ENCODE results near the gene COA1. TPM values are rescaled to one million over a fixed set of nuclear protein-coding genes. Genes with fewer than 3 reads are reported as not detected.

The COA1 gene
- total RNA-seq, 3 donors from 2014 or later (not counting 1 experiment from before 2014, with no cell fraction given): 55.0 to 85.3 (median 69.5) TPM

DNA sequence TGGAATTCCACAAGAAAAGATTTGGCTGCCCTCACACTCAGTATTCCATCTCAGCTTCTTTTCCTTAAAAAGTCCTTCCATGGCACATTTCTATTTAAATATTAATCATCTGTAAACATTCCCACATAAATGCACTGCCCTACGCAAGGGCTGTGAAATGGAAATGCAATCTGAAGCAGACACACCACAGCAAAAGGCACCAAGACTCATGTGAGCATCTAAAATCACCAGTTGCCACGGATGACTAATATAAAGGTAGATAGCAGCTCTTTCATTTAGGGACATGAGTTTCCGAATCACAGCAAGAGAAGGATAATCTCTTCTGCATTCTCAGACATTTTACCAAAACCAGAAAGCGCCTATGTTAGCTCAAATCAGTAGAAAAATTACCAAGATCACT lies 31.6 kb downstream of the COA1 start:
- TF ChIP-seq, protein P1, sequence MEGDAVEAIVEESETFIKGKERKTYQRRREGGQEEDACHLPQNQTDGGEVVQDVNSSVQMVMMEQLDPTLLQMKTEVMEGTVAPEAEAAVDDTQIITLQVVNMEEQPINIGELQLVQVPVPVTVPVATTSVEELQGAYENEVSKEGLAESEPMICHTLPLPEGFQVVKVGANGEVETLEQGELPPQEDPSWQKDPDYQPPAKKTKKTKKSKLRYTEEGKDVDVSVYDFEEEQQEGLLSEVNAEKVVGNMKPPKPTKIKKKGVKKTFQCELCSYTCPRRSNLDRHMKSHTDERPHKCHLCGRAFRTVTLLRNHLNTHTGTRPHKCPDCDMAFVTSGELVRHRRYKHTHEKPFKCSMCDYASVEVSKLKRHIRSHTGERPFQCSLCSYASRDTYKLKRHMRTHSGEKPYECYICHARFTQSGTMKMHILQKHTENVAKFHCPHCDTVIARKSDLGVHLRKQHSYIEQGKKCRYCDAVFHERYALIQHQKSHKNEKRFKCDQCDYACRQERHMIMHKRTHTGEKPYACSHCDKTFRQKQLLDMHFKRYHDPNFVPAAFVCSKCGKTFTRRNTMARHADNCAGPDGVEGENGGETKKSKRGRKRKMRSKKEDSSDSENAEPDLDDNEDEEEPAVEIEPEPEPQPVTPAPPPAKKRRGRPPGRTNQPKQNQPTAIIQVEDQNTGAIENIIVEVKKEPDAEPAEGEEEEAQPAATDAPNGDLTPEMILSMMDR (IDR thresholded peaks at IDR 0.05): no peak
- Mint-ChIP-seq H3K9me3 (no peaks in the 10 kb centered on the region), H3K27ac (no peak overlapping the region), H3K4me3 (no peak overlapping the region), H3K27me3 (ENCODE audit: low read depth in 2 of 2) (no peaks in the 10 kb centered on the region), H3K4me1 (peaks cover 12 to 13% of the 10 kb centered on the region in 2 donors), H3K36me3 (no peaks in the 10 kb centered on the region)
- no peak for ATAC-seq
- Histone ChIP-seq H3K9me3 (ENCODE audit: control insufficient read depth, insufficient read depth, low read length) (no peaks in the 10 kb centered on the region), H3K4me1 (ENCODE audit: control insufficient read depth, insufficient read depth, low read length) (no peaks in the 10 kb centered on the region), H3K27ac (ENCODE audit: low read length) (no peak overlapping the region), H3K36me3 (ENCODE audit: control insufficient read depth, insufficient read depth, low read length) (no peaks in the 10 kb centered on the region), H3K27me3 (ENCODE audit: control insufficient read depth, insufficient read depth, low read length) (no peaks in the 10 kb centered on the region), H3K4me3 (ENCODE audit: low read length) (no peak overlapping the region)
- 84% methylated on average over 2 of the region's 4 CpGs for WGBS (ENCODE audit: insufficient coverage)
- intact Hi-C loops (cut with micrococcal nuclease): loop anchor here (5.0 kb wide), 1 partner anchor 70 kb away; no protein-coding TSS in a partner anchor
- peak in 1 of 2 donors; percentile 21 for DNase-seq

DNA sequence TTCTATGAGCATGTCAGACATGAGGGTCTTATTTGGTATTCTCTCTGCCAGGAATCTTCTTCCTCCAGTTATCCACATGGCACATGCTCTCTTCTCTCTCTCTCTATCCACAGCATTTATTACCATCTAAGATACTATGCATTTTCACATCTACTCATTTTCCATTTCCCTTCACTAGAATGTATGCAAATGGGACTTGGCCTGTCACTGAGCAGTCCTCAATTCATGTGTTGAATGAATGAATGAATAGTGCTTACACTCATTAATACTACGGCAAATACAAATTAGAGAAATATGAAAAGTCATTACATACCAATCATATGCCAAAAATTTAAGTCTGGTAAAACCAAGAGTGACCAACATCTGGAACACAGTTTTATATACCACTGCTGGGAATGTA lies 34.0 kb downstream of the COA1 start:
- peaks cover 5% of the 10 kb centered on the region for H3K4me1 ChIP-seq (ENCODE audit: control insufficient read depth, insufficient read depth, low read length)
- no peak for ATAC-seq
- H3K27me3 Mint-ChIP-seq (ENCODE audit: low read depth in 2 of 2): no peaks in the 10 kb centered on the region
- no peak overlapping the region for H3K27ac ChIP-seq (ENCODE audit: low read length)
- no peak overlapping the region for H3K4me3 ChIP-seq (ENCODE audit: low read length)
- H3K9me3 ChIP-seq (ENCODE audit: control insufficient read depth, insufficient read depth, low read length): no peaks in the 10 kb centered on the region
- intact Hi-C loops (cut with micrococcal nuclease): loop anchor here (5.0 kb wide), 1 partner anchor 68 kb away; no protein-coding TSS in a partner anchor
- no peak for DNase-seq
- no peaks in the 10 kb centered on the region for H3K27me3 ChIP-seq (ENCODE audit: control insufficient read depth, insufficient read depth, low read length)
- no peaks in the 10 kb centered on the region for H3K36me3 Mint-ChIP-seq
- H3K4me1 Mint-ChIP-seq: peaks cover 14% of the 10 kb centered on the region in 2 donors
- H3K36me3 ChIP-seq (ENCODE audit: control insufficient read depth, insufficient read depth, low read length): no peaks in the 10 kb centered on the region
- WGBS (ENCODE audit: insufficient coverage): no CpG with 5 or more reads among the region's 1 CpG
- no peak overlapping the region for H3K27ac Mint-ChIP-seq
- TF ChIP-seq, protein P1 (IDR thresholded peaks at IDR 0.05): no peak
- no peak overlapping the region for H3K4me3 Mint-ChIP-seq
- no peaks in the 10 kb centered on the region for H3K9me3 Mint-ChIP-seq

DNA sequence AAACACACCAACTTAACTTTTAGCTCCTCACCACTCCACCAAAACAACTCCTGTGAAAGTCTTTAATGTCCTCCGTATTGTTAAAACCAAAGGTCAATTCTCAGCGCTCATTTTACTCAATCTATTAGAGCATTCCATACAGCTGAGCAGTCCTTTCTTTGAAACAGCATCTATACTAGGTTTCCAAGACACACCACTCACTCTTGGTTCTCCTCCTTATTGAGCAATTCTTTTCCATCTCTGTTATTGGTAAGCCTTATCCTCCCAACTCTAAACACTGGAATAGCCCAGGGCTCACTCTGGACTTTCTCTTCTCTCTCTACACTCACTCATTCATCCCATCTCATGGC lies 34.9 kb downstream of the COA1 start:
- Histone ChIP-seq H3K36me3 (ENCODE audit: control insufficient read depth, insufficient read depth, low read length) (no peaks in the 10 kb centered on the region), H3K27ac (ENCODE audit: low read length) (no peak overlapping the region), H3K27me3 (ENCODE audit: control insufficient read depth, insufficient read depth, low read length) (no peaks in the 10 kb centered on the region), H3K4me1 (ENCODE audit: control insufficient read depth, insufficient read depth, low read length) (peaks cover 5% of the 10 kb centered on the region), H3K4me3 (ENCODE audit: low read length) (no peak overlapping the region), H3K9me3 (ENCODE audit: control insufficient read depth, insufficient read depth, low read length) (no peaks in the 10 kb centered on the region)
- Mint-ChIP-seq H3K27ac (no peak overlapping the region), H3K36me3 (no peaks in the 10 kb centered on the region), H3K4me3 (no peak overlapping the region), H3K27me3 (ENCODE audit: low read depth in 2 of 2) (no peaks in the 10 kb centered on the region), H3K4me1 (peaks cover 13 to 17% of the 10 kb centered on the region in 2 donors), H3K9me3 (no peaks in the 10 kb centered on the region)
- intact Hi-C loops (cut with micrococcal nuclease): no loop called here
- no peak for ATAC-seq
- DNase-seq: no peak
- WGBS (ENCODE audit: insufficient coverage): 98% methylated on average over 2 of the region's 2 CpGs
- TF ChIP-seq, protein P1 (IDR thresholded peaks at IDR 0.05): no peak

DNA sequence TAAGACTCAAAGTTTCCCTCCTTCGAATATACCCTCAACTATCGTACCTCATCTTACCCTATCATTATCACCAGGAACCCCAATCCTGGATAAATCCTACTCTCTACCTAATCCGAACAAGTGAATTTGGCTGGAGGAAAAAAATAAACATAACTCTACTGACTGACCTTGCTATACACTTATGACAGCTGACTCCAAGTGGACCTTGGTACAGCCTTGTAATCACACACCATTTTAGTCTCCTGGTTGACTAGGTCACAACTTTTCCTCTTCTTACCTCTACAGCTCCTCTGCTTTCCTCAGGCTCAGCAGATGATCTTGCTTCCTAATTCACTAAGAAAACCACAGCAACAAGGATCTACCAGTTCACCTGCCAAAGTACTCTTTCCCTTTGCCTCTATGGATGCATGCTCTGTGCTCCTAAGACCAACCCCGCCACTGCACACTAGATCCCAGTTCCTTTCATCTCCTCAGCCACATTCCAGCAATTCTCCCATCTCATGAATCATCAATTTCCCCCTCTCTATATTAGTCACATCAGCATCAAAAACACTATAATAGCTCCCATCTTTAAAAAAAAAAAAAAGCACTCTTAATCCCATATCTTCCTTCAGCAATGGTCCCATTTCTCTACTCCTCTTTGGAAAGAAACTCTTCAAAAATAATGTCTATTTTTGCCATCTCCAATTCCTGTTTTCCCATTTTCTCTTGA lies 35.5 kb downstream of the COA1 start:
- peaks cover 9% of the 10 kb centered on the region for H3K4me1 ChIP-seq (ENCODE audit: control insufficient read depth, insufficient read depth, low read length)
- no peak overlapping the region for H3K4me3 ChIP-seq (ENCODE audit: low read length)
- no peaks in the 10 kb centered on the region for H3K27me3 ChIP-seq (ENCODE audit: control insufficient read depth, insufficient read depth, low read length)
- TF ChIP-seq, protein P1 (IDR thresholded peaks at IDR 0.05): no peak
- 98% methylated on average over 4 of the region's 4 CpGs for WGBS (ENCODE audit: insufficient coverage)
- H3K4me3 Mint-ChIP-seq: no peak overlapping the region
- H3K9me3 Mint-ChIP-seq: no peaks in the 10 kb centered on the region
- peaks cover 18 to 21% of the 10 kb centered on the region in 2 donors for H3K4me1 Mint-ChIP-seq
- H3K27ac ChIP-seq (ENCODE audit: low read length): no peak overlapping the region
- H3K36me3 ChIP-seq (ENCODE audit: control insufficient read depth, insufficient read depth, low read length): no peaks in the 10 kb centered on the region
- ATAC-seq: no peak
- no peaks in the 10 kb centered on the region for H3K36me3 Mint-ChIP-seq
- intact Hi-C loops (cut with micrococcal nuclease): no loop called here
- H3K9me3 ChIP-seq (ENCODE audit: control insufficient read depth, insufficient read depth, low read length): no peaks in the 10 kb centered on the region
- no peaks in the 10 kb centered on the region for H3K27me3 Mint-ChIP-seq (ENCODE audit: low read depth in 2 of 2)
- no peak overlapping the region for H3K27ac Mint-ChIP-seq
- no peak for DNase-seq

Data from natural killer cell (primary cell).